NCI-H2196 (cell line): Measurements from ENCODE around the gene CHST5.
"Not testable (repeated sequence)": the region's sequence is repeated elsewhere in the genome, so short reads cannot be mapped to it uniquely, and the experiment has no call there.

ENCODE experiments used
- DNase-seq: peaks from one replicate; lab custom pipeline; 2025; ENCODE audit not compliant: unreplicated experiment; lab: John Stamatoyannopoulos, UW

Gene CHST5

GRCh38 chr16:75552951-75553350 is 17.0 kb upstream of the CHST5 start:
- no peak for DNase-seq

DNA sequence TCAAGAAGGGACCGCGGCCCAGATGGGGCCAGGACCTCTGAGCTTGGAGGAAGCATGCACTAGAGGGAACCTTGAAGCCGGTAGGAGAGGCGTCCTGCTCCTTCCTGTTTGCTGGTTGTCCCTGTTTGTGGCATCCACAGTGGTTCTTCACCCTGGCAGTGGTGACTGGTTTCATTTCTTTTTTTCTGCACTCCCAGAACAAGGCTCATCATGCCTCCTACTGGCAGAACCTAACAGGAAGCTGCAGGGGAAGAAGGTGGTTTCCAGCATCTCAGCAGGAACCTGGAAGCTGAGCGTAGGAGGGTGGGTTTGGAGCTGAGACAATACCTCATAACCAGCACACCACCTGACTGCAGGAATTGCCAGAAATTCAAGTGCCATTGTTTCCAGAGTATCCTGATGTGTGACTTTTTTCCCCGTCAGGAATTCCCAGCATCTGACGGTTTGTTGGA is 14.3 kb upstream of the CHST5 start:
- peak; percentile 8 for DNase-seq

GRCh38 chr16:75548456-75548855 is 12.5 kb upstream of the CHST5 start:
- not testable (repeated sequence) for DNase-seq

DNA sequence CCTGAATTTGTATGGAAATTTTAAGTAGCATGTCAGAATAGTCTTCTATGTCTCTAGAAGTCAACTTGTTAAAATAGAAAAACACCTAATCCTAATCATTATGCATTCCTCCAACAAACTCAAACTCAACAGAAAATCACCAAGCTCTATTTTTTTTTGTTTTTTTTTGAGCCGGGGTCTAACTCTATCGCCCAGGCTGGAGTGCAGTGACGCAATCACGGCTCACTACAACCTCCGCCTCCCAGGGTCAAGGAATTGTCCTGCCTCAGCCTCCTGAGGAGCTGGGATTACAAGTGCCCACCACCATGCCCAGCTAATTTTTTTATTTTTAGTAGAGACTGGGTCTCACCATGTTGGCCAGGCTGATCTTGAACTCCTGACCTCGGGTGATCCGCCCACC is 10.4 kb upstream of the CHST5 start:
- DNase-seq: no peak

DNA sequence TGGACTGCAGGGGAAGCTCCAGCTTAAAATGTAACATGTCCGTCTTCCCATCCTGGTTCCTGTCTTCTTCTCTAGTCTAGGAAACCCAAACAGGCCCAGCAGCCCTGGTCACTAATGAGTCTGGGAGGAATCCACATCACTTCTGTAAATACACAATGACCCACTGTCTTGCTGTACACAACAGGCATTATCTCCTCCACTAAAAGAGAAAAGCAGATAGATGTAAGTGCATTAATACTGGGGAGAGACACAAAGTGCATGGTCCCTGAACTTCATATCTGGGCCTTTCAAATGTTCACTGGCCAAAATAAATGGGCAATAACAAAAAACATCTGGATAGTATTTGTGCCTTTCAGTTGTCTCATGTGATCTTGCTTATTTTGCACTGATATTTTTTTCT is 10.0 kb upstream of the CHST5 start:
- DNase-seq: not testable (repeated sequence)

- DNase-seq: not testable (repeated sequence)
Measured at GRCh38 chr16:75542462-75542861, 6.6 kb upstream of the CHST5 start.

DNA sequence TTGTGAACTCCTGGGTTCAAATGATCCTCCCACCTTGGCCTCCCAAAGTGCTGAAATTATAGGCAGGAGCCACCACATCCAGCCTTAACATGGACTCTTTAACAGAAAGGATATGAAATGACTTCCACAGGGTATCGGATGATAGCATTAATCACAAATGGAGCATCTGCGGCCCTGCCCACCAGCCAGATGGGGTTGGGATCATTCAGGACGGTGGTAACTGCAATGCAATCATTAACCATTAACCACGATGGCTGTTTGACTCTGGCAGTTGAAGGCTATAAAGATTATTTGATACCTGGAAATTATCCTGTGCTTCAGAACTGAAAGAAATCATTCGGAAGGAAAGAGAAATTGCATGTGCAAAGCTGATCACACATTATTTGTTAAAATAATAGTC is 5.3 kb upstream of the CHST5 start:
- DNase-seq: no peak

DNA sequence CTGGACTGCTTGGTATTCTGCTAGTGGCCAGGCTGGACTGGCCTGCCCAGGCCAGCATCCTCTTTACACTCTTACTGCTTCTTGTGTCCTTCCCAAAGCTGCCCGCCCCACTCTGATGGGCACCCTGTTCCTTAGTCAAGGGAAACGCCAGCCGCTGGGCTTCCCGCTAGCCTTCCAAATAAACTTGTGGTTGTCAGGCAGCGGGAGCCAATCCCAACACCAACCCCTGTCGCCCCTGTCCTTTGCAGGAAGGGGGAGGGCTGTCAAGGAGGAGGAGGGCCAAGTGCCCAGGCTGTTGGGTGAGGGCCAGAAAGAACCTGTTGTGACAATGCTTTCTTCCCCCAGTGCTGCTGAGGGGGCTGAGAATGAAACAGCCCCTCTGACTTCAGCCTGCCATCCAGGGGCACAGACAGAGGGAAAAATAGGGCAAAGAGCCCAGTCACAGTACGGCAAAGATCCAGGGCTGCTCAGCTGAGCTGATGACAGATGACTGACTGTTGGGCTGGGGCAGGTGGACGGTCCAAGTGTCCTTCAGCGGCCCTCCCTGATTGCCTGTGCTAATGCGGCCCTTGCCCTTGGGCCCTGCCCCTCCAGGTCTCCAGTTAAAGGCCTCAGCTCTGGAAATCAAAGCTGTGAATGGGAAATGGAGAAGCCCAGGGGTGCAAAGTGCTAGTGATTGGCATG is 3.1 kb upstream of the CHST5 start:
- not testable (repeated sequence) for DNase-seq

DNA sequence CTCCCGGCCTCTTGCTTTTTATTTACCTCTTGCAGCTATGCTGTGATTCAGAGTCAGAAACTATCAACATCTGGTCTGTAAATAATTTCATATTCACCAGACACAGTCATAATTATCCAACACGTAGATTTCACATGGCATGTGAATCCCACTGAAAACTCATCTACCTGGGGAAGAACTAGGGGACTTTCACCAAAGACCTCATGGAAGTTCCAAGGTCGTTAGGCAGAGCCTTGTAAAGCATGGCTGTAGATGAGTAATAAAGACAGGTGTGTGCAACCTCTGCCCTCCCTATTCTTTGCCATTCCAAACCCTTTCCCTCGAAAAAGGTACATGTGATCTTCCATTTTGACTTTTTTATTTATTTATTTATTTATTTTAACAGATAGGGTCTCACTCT is 1.9 kb upstream of the CHST5 start:
- DNase-seq: no peak

DNA sequence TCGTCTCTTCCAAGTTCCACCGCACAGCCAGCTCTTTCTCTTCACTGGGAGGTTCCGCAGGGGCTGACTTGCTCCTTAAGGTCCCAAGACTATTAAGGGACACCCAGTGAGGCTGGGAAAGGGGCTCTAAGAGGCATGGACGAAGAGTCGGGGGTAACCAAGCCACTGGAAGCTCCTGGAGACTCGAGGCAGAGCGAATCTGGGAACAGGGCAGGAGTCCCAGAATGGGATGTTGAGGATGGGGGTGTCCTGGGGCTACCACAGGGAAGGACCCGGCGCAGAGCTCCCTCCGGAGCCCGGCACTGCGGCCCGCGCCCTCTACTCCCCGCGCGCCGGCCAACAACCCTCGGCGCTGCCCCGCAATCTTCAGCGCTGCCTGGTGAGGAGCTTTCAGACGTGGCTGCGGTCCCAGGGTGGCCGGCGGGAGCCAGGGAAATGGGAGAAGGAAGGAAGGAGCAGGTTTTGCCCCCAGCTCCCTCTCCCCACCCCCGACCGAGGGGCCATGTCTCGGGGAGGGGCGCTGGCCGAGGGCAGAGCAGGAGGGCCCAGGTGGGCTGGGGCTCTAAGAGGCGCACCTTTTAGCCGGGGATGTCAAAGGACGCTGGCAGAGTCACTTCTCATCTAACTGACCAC is 581 bp downstream of the CHST5 start:
- no peak for DNase-seq

DNA sequence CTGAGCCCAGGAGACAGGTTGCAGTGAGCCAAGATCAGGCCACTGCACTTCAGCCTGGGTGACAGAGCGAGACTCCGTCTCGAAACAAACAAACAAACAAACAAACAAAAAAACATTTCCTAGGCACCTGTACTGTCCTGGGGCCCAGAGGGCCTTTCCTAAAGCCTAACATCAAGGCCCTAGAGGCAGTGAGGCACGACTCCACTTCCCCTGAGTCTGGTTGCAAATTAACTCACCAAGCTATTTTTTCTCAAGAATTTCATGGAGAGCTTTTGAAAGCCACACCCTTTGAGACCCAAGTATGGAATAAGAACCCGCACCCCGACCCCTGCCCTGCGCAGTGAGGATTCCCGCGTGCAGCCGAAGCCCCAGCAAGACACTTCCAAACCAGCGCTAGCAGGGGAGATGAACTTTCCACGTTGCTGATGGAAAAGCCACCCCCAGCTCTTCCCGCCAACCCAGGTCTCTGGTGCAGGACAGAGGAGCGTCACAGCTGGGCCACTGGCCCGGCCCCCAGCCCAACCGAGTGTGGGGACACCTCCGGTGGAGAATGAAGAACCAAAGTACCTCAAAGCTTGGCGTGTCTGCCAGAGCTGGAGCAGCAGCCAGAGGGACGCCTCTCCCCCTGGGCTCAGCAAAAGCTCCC is 1.2 kb downstream of the CHST5 start:
- DNase-seq: no peak

GRCh38 chr16:75532791-75533190 is 3.1 kb downstream of the CHST5 start:
- DNase-seq: no peak

- no peak for DNase-seq
Measured at GRCh38 chr16:75532142-75532765, 3.7 kb downstream of the CHST5 start.

DNA sequence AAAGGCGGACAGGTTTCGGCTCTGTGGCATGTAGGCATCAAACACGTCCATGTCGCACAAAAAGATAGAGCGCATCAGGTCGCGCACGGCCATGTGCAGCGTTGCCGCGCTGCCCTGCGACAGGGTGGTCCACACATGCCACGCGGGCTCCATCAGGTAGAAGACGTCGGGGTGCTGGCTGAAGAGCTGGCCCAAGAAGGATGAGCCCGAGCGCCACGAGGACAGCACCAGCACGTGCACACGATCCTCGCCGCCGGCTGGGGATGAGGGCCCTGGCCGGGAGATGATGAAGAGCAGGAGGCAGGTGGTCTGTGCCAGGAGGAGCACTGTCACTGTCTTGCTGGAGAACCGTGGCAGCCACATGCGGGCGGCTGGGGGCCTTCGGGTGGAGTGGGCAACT is 5.9 kb downstream of the CHST5 start:
- no peak for DNase-seq

DNA sequence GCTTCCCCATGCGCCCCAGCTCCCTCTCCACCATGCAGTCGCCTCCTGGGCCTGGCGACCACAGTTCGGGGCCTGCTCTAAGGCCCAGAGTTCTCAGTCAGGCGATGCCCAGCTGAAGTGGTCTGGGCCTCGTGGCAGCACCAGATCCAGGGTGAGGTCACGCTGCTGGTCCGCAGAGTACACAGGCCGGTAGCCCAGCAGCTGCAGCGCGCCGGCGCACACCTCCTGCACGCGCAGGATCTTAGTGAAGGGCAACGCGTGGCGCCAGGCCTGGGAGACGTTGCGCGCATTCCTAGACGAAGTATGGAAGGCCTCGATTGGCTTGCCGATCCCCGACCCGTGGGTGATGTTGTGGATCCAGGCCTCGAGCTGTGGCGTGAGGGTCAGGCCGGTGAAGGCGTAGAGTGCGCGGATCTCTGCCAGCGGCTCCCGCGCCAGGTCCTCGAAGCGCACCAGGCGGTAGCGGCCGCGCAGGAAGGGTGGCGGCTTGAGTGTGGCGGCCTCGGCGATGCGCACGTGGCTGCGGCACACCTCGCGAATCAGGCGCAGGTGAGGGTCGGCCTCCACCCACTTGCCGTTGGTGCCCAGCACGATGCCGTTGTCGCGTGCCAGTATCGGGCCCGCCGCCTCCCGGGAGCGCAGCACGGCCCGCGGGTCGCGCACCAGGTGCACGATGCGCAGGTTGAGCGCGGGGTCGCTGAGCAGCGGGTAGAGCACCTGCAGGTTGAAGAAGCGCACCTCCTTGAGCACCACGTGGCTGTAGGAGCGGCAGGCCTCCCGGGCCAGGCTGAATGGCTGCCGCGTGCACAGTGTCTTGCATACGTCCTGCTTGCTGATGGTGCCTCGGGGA is 6.6 kb downstream of the CHST5 start:
- no peak for DNase-seq

DNA sequence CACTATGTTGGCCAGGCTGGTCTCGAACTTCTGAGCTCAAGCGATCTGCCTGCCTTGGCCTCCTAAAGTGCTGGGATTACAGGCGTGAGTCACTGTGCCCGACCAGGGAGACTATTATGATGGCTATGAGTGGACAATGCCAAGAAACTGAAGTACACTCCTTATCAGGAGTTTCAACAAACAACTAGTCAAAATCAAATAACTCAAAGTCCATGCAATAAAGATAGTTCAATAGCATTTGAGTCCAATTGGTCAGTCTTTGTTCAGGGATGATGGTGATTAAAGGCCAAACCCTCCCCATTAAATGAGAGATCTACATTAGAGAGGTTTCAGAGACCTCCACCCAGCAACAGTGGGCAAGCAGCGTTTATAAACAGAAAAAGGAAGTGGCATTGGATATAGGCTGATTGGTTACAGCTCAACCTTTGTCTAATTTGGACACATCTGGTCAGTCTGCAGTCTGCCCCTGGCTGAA is 8.0 kb downstream of the CHST5 start:
- DNase-seq: no peak

- DNase-seq: no peak
Measured at GRCh38 chr16:75526032-75526790, 9.7 kb downstream of the CHST5 start.

GRCh38 chr16:75519175-75519574 is 16.7 kb downstream of the CHST5 start:
- no peak for DNase-seq

DNA sequence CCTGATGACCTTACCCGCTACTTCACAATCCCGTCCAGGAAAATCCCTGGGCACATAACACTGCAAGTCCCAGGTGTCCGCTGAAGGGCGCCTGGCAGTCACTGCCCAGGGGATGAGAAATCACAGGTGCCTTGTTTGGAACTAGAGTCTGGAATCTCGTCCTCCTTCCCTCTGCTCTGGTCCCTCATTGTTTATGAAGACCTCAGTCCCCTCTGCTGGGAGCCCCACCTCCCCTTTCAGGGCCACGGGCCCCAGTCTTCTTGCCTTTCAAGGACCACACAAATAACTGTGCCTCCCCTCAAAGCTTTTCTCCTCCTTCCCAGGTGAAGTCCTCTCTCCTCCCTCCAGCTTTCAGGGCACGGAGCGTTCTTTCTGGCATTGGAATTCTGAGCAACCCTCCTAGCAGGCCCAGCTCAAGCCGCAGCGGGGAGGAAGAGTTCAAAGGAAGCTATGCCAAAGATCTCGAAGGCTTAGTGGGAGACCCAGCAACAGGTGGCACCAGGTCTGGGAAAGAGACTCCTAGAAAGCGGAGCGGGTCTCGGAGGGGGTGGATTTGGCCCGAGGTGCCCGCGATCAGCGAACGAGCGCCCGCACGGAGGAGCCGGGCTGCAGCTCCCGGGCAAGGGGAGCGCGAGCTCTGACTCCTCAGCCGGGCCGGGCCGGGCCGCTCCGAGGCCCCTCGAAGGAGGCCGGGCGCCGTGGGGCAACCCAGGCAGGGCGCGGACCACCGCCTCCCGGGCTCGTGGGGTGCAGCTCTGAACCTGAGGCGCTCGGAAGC is 19.5 kb downstream of the CHST5 start:
- not testable (repeated sequence) for DNase-seq
